Measurements from ENCODE around the gene KMT5C. TPM values are rescaled to one million over a fixed set of nuclear protein-coding genes. Genes with fewer than 3 reads are reported as not detected.

KMT5C gene
- total RNA-seq, result 4.2 and 8.7 TPM in 2 replicates

DNA sequence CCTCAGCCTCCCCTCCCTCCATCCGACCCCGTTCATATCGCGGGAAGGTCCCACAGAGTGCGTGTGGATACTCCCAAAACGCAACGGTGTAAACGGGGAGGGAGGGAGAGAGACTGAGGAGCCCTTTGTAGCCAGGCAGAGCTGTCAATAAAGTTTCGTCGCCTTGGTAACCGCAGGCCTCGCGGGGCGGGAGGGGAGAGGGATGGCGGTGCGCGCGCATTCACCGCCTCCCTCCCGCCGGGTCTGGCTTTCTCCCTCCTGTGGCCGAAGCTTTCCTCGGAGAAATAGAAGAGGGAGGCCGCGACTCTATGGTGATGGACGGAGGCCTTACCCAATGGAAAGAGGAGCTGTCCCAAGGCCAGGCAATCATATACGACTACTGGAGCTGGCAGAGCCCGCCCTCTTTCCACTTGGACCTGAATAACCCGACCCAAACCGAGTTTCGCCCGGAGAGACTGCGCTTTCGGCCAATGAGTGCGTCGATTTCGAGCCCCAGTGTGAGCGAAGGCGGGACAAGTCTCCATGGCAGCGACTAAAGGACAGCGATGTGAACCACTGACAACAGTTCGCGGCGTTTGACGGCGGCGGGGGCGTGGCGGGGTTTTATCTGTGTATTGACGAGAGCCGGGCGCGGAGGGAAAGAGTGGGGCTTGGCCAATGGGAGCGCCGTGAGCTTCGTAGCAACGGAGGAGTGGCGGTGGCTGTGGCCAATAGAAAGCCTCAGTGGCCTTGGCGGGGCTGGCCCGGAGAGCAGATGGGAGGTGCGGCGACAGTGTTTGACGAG is at the start of gene KMT5C:
Gene KMT5C, plus strand, starts transcription at position 772 of the 784 bp plus-strand sequence. CDS start 2,061 bp downstream, outside the sequence.

DNA sequence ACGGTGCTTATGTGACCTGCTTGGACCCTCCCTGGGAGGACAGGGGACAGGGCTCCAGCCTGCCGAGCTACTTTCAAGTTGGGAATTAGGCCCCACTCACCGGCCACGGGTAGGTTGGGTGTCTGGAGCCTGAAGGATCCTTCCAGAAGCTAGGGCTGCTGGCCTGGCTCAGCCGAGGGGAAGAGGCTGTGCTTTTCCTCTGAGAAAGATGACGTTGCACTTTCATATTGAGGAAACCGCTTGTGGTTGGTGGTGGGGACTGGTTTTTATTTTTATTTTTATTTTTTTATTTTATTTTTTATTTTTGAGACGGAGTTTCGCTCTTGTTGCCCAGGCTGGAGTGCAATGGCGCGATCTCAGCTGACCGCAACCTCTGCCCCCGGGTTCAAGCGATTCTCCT is 14.5 kb upstream of the KMT5C start, which contains the start of gene TMEM150B:
Gene TMEM150B, minus strand, starts transcription at position 170 of the 400 bp plus-strand sequence. CDS start 4,305 bp downstream, outside the sequence.

GRCh38 chr19:55354698-55355212 is 15.1 kb downstream of the KMT5C start, which contains the start of gene COX6B2:
TSS of gene COX6B2 (minus strand) at chr19:55354719. CDS start at chr19:55354521, 198 bp downstream.

DNA sequence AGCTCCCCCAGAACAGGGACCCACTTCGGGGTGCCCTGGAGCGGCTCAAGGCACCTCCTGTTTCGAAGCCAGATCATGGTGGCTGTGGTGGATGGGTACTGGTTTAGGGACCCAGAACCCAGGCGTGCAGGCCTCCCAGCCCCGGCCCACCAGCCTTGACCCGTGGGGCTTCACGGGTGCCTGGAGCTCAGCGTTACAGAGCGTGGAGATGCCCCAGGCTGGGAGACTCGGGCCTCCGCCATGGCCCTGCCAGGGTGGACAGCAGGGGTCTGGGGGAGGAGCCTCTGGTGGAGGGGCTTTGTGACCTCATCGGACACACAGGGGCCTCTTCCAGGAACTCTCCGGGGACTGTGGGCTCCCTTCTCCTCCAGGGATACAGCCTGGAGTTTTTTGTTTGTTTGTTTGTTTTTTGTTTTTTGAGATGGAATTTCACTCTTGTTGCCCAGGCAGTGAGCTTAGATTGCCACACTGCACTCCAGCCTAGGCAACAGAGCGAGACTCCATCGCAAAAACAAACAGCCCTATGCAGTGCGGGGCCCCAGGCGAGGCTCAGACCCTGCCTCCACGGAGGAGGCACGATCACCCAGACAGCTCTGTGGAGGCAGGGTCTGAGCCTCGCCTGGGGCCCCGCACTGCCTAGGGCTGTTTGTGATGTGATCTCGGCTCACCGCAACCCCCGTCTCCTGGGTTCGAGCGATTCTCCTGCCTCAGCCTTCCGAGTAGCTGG is 23.5 kb downstream of the KMT5C start, which contains the start of gene GARIN5B:
Gene GARIN5B, minus strand, starts transcription at position 271 of the 727 bp plus-strand sequence. Its CDS starts 194 bp downstream, at position 77.

DNA sequence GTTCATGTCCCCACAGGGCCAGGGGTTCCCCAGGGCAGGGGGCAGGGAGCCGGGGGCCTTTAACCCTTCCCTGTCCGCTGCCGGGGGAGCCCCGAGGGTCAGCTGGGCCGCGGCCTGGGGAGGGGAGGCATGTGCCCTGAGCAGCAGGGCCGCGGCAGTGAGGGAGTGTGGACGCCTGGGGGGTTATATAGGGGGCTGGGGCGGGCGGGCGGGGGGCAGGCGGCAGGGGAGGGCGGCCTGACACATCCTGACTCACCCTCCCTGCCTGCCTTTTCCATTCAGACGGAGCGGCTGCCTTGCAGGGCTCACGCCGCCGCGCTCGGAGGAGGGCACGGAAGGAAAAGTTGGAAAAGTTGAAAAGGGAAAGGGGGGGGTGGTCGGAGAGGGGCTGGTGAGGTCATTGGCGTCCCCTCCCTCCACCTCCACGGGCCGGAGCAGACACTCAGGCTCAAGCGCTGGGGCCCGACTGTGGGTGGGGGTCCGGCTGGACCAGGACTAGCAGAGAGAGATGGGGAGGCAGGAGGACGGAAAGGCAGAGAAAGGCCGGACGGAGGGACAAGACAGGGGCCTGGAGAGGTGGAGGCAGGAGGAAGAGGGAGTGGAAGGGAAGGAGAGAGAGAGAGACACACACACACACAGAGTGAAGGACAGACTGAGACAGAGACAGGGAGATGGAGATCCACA is 30.8 kb downstream of the KMT5C start, which contains the start of gene IL11:
Gene IL11, minus strand, starts transcription at position 159 of the 684 bp plus-strand sequence. Its CDS starts 153 bp downstream, at position 6.

DNA sequence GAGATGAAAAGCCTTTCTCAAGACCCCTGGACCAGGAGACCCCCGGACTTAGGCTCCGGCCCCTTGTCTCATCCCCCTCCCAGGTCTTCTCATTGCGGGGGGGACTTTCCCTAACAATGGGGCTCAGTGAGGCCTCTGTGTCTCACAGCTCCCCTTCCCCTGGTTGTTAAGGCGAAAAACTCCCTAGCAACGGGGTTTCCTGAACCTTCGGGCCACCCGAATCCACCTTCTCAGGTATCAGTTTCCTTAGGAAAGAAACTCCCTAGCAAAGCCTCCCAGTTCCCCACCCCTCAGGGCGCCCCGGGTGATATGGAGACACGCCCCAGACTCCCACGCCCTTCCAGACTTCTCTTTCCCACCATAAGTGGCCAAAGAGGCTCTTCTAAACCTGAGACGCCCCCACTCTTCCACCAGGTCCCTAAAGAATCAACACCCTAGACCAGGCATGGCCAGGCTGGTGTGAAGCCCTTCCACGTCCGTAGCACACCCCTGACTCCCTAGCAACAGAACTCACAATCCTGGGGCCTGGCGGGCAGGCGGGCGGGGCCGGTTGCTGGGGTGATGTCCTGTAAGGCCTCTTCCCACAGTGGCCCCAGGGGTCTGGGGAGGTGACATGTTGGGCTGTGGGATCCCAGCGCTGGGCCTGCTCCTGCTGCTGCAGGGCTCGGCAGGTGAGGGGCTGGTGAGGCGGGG is 36.7 kb downstream of the KMT5C start, which contains the start of gene TMEM190:
Gene TMEM190, plus strand, starts transcription at position 586 of the 693 bp plus-strand sequence. Its CDS starts 28 bp downstream, at position 614.

DNA sequence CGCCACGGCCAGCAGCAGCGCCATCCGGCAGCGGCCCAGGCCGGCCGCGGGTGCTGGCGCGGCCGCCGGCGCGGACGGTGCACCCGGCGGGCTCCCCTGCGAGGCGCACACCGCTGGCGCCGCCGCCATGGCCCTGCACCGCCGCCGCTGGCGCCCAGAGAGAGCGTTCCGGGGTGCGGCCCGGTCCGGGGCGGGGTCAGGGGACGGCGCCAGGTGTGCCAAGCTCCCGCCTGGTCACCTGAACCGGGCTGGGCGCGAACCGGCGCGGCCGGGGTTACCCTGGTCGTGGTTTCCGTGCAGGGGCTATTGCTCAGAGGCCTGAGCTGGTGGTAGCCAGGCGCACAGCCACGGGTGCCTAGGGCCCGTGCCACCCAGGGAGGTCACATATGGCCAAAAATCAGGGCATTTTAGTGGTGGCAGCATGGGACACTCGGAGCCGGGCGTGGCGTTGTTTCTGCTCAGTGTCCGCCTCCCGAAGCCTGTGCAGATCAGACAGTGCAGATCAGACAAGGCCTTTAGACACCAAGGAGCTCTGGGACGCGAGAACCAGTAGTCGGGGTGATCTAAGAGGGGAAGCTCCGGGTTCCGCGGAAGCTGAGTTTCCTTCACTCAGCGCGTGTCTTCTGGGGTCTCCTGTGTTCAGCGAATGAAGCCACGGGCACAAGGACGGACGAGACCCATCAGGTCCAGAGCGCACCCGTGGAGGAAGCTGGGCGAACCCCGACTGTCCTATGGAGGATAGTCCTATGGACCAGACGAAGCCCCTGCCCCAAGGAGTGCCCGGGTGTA is 44.6 kb downstream of the KMT5C start, which contains the start of gene TMEM238:
Gene TMEM238, minus strand, starts transcription at position 162 of the 789 bp plus-strand sequence. Its CDS starts 33 bp downstream, at position 129.

GRCh38 chr19:55385724-55386492 is 46.2 kb downstream of the KMT5C start, which contains the start of gene RPL28:
TSS of gene RPL28 (plus strand) at chr19:55385932. CDS start at chr19:55386358, 426 bp downstream.

Other genes starting within 250 kb of the KMT5C start
- gene PPP1R12C, start 222.2 kb upstream of the KMT5C start, total RNA-seq, result 52.8 and 53.7 TPM in 2 replicates
- gene TNNT1, start 190.7 kb upstream of the KMT5C start, total RNA-seq, result not detected in 2 replicates
- gene TNNI3, start 182.1 kb upstream of the KMT5C start, total RNA-seq, result not detected in 2 replicates
- gene DNAAF3, start 173.3 kb upstream of the KMT5C start, total RNA-seq, result 0.34 TPM in 1 of 2 replicates, not detected in the other
- gene SYT5, start 159.6 kb upstream of the KMT5C start, total RNA-seq, result 0.25 TPM in 1 of 2 replicates, not detected in the other
- gene PTPRH, start 130.4 kb upstream of the KMT5C start, total RNA-seq, result 1.8 and 5.5 TPM in 2 replicates
- gene TMEM86B, start 111.1 kb upstream of the KMT5C start, total RNA-seq, result 0.44 and 0.73 TPM in 2 replicates
- 36.8 and 38.3 TPM in 2 replicates for gene PPP6R1, start 80.9 kb upstream of the KMT5C start, total RNA-seq
- gene HSPBP1, start 59.8 kb upstream of the KMT5C start, total RNA-seq, result 23.6 and 31.0 TPM in 2 replicates
- gene BRSK1, start 55.9 kb upstream of the KMT5C start, total RNA-seq, result 0.94 and 4.6 TPM in 2 replicates
- gene TMEM150B, start 14.5 kb upstream of the KMT5C start, total RNA-seq, result not detected in 2 replicates
- not detected in 2 replicates for gene COX6B2, start 14.8 kb downstream of the KMT5C start, total RNA-seq
- gene GARIN5B, start 23.4 kb downstream of the KMT5C start, total RNA-seq, result not detected in 2 replicates
- gene IL11, start 30.6 kb downstream of the KMT5C start, total RNA-seq, result 0.15 and 0.31 TPM in 2 replicates
- not detected in 2 replicates for gene TMEM190, start 37.0 kb downstream of the KMT5C start, total RNA-seq
- 0.19 and 0.83 TPM in 2 replicates for gene TMEM238, start 44.4 kb downstream of the KMT5C start, total RNA-seq
- 656 and 731 TPM in 2 replicates for gene RPL28, start 46.1 kb downstream of the KMT5C start, total RNA-seq
- 22.0 and 33.7 TPM in 2 replicates for gene UBE2S, start 67.9 kb downstream of the KMT5C start, total RNA-seq
- gene SHISA7, start 103.4 kb downstream of the KMT5C start, total RNA-seq, result not detected in 2 replicates
- gene ISOC2, start 121.8 kb downstream of the KMT5C start, total RNA-seq, result 84.9 and 94.9 TPM in 2 replicates
- not detected in 2 replicates for gene C19orf85, start 124.9 kb downstream of the KMT5C start, total RNA-seq
- gene ZNF628, start 136.7 kb downstream of the KMT5C start, total RNA-seq, result 5.8 and 8.5 TPM in 2 replicates
- 4.2 and 11.4 TPM in 2 replicates for gene NAT14, start 145.3 kb downstream of the KMT5C start, total RNA-seq
- 70.0 and 81.2 TPM in 2 replicates for gene SSC5D, start 148.6 kb downstream of the KMT5C start, total RNA-seq
- not detected in 2 replicates for gene SBK2, start 197.3 kb downstream of the KMT5C start, total RNA-seq
- gene SBK3, start 205.7 kb downstream of the KMT5C start, total RNA-seq, result not detected in 2 replicates
- gene ZNF579, start 241.0 kb downstream of the KMT5C start, total RNA-seq, result 6.3 and 6.6 TPM in 2 replicates